Ovary (tissue), 3 donors: ENCODE results near the gene MGAT5B.

Experiments used
- CTCF ChIP-seq, 3 donors: fragments of 450-650 bp in 2 of 3; fragments of 200-600 bp in 1 of 3; IDR thresholded peaks; one replicate each; pipeline versions ENCODE4 v1.5.1 to v1.8.0; 2016 to 2022; ENCODE audit warnings: antibody characterized with exemption in 3 of 3, mild to moderate bottlenecking in 1 of 3
- POLR2A ChIP-seq: fragments of 450-650 bp; IDR thresholded peaks from one replicate; pipeline ENCODE4 v1.6.1; 2017; ENCODE audit warnings: antibody characterized with exemption, mild to moderate bottlenecking, moderate library complexity
- donor health status: DM: no; HTN: no; CAD: no.

GRCh38 chr17:76966016-76966415 is 97.8 kb downstream of the MGAT5B start:
- no peak for TF ChIP-seq CTCF (IDR thresholded peaks at IDR 0.05)
- TF ChIP-seq POLR2A = no peak
